ENCODE measurements around the gene UNC5A. TPM values are rescaled to one million over a fixed set of nuclear protein-coding genes. Genes with fewer than 3 reads are reported as not detected.

Gene UNC5A
- total RNA-seq, 1 donor from 2014 or later = 2.8 TPM

- H3K4me1 Mint-ChIP-seq (ENCODE audit: low read depth) = no peaks in the 10 kb centered on the region
- H3K9me3 Mint-ChIP-seq (ENCODE audit: low read depth) = no peaks in the 10 kb centered on the region
- H3K4me3 Mint-ChIP-seq (ENCODE audit: low read depth) = no peak overlapping the region
- no peaks in the 10 kb centered on the region for H3K36me3 Mint-ChIP-seq (ENCODE audit: insufficient read depth)
- no peak for TF ChIP-seq CTCF (IDR thresholded peaks at IDR 0.05; ENCODE audit: unreplicated experiment)
- peaks cover 34% of the 10 kb centered on the region for H3K27me3 Mint-ChIP-seq
- no peak overlapping the region for H3K27ac Mint-ChIP-seq
- DNase-seq (ENCODE audit: low spot score, unreplicated experiment) = no peak
Observed at GRCh38 chr5:176833286-176833685, 22.9 kb downstream of the UNC5A start.

GRCh38 chr5:176835918-176836317 lies 25.6 kb downstream of the UNC5A start:
- DNase-seq (ENCODE audit: low spot score, unreplicated experiment) = no peak
- no peaks in the 10 kb centered on the region for H3K4me1 Mint-ChIP-seq (ENCODE audit: low read depth)
- peaks cover 49% of the 10 kb centered on the region for H3K27me3 Mint-ChIP-seq
- no peaks in the 10 kb centered on the region for H3K36me3 Mint-ChIP-seq (ENCODE audit: insufficient read depth)
- no peaks in the 10 kb centered on the region for H3K9me3 Mint-ChIP-seq (ENCODE audit: low read depth)
- TF ChIP-seq CTCF (IDR thresholded peaks at IDR 0.05; ENCODE audit: unreplicated experiment) = no peak
- H3K27ac Mint-ChIP-seq = no peak overlapping the region
- H3K4me3 Mint-ChIP-seq (ENCODE audit: low read depth) = no peak overlapping the region

- no peak overlapping the region for H3K4me3 Mint-ChIP-seq (ENCODE audit: low read depth)
- no peak for DNase-seq (ENCODE audit: low spot score, unreplicated experiment)
Observed at GRCh38 chr5:176836811-176837706, 26.7 kb downstream of the UNC5A start.

GRCh38 chr5:176837707-176838115 lies 27.4 kb downstream of the UNC5A start:
- Mint-ChIP-seq H3K27ac (no peak overlapping the region), H3K27me3 (peaks cover 57% of the 10 kb centered on the region), H3K9me3 (ENCODE audit: low read depth) (no peaks in the 10 kb centered on the region), H3K4me1 (ENCODE audit: low read depth) (no peaks in the 10 kb centered on the region), H3K36me3 (ENCODE audit: insufficient read depth) (no peaks in the 10 kb centered on the region), H3K4me3 (ENCODE audit: low read depth) (no peak overlapping the region)
- DNase-seq (ENCODE audit: low spot score, unreplicated experiment) = peak; percentile 97
- no peak for TF ChIP-seq CTCF (IDR thresholded peaks at IDR 0.05; ENCODE audit: unreplicated experiment)

More at GRCh38 chr5:176836811-176837706, 26.7 kb downstream of the UNC5A start:
- Mint-ChIP-seq H3K9me3 (ENCODE audit: low read depth) (no peaks in the 10 kb centered on the region), H3K27me3 (peaks cover 57% of the 10 kb centered on the region), H3K36me3 (ENCODE audit: insufficient read depth) (no peaks in the 10 kb centered on the region), H3K4me1 (ENCODE audit: low read depth) (no peaks in the 10 kb centered on the region), H3K27ac (no peak overlapping the region)
- no peak for TF ChIP-seq CTCF (IDR thresholded peaks at IDR 0.05; ENCODE audit: unreplicated experiment)

GRCh38 chr5:176843673-176844072 lies 33.3 kb downstream of the UNC5A start:
- TF ChIP-seq CTCF (IDR thresholded peaks at IDR 0.05; ENCODE audit: unreplicated experiment) = no peak
- H3K4me3 Mint-ChIP-seq (ENCODE audit: low read depth) = no peak overlapping the region

More at GRCh38 chr5:176843673-176844072, 33.3 kb downstream of the UNC5A start:
- Mint-ChIP-seq H3K9me3 (ENCODE audit: low read depth) (no peaks in the 10 kb centered on the region), H3K36me3 (ENCODE audit: insufficient read depth) (no peaks in the 10 kb centered on the region), H3K27me3 (peaks cover 33% of the 10 kb centered on the region), H3K4me1 (ENCODE audit: low read depth) (no peaks in the 10 kb centered on the region), H3K27ac (peak overlapping the region; percentile 38)
- no peak for DNase-seq (ENCODE audit: low spot score, unreplicated experiment)

All from progenitor cell of endocrine pancreas (in vitro differentiated cells).